CD4-positive, alpha-beta T cell (primary cell): ENCODE data around the gene CLEC18A. TPM values are rescaled to one million over a fixed set of nuclear protein-coding genes. Genes with fewer than 3 reads are reported as not detected.

Experiments
- ATAC-seq: fragments of 200-7000 bp; cut with Tn5 transposase; one replicate; pipeline ENCODE4 v1.10.0; 2022; ENCODE audit warnings: mild to moderate bottlenecking; ENCODE audit not compliant: poor library complexity
- CTCF ChIA-PET: fragments of 350-600 bp; sonication (Branson Sonifier 250); formaldehyde crosslinking; loops from one replicate; lab custom pipeline; 2021; ENCODE audit warnings: antibody characterized with exemption, inconsistent platforms; lab: Charles Lee
- POLR2A ChIA-PET: fragments of 350-600 bp; sonication (Branson Sonifier 250); formaldehyde crosslinking; loops from one replicate; lab custom pipeline; 2021; ENCODE audit warnings: antibody characterized with exemption, inconsistent platforms; lab: Charles Lee
- DNase-seq, 14 experiments: peaks; one replicate each; pipeline ENCODE4 v3.0.0-alpha.2; 2013 to 2020; ENCODE audit warnings: mixed read lengths in 2 of 14
- H3K27ac ChIP-seq, 2 donors: one replicate each; pipeline versions ENCODE4 v1.5.1 to v1.7.0; 2013; ENCODE audit warnings: low read length in 2 of 2, low read depth in 1 of 2, mild to moderate bottlenecking in 1 of 2
- H3K27me3 ChIP-seq, 2 experiments: 1 replicate in 1 of 2; 2 replicates in 1 of 2; pipeline versions ENCODE4 v1.6.1 to v1.7.0; 2013; ENCODE audit warnings: low read length in 2 of 2, control low read depth in 1 of 2, mild to moderate bottlenecking in 1 of 2, moderate library complexity in 1 of 2; ENCODE audit not compliant: insufficient read depth in 2 of 2, control insufficient read depth in 1 of 2
- H3K36me3 ChIP-seq: one replicate; pipeline ENCODE4 v1.6.1; 2013; ENCODE audit warnings: low read length, control low read depth; ENCODE audit not compliant: insufficient read depth
- H3K4me1 ChIP-seq: one replicate; pipeline ENCODE4 v1.6.1; 2013; ENCODE audit warnings: low read length, control low read depth; ENCODE audit not compliant: insufficient read depth
- H3K4me3 ChIP-seq: one replicate; pipeline ENCODE4 v1.5.1; 2013; ENCODE audit warnings: mild to moderate bottlenecking, low read length, moderate library complexity
- H3K9me3 ChIP-seq, 2 experiments: 1 replicate in 1 of 2; 2 replicates in 1 of 2; pipeline versions ENCODE4 v1.6.1 to v1.7.0; 2013; ENCODE audit warnings: low read length in 2 of 2, mild to moderate bottlenecking in 2 of 2, control low read depth in 1 of 2, moderate library complexity in 1 of 2; ENCODE audit not compliant: control insufficient read depth in 1 of 2, insufficient read depth in 1 of 2
- H3K27ac Mint-ChIP-seq: one replicate; pipeline ENCODE4 v1.8.0; 2020; ENCODE audit warnings: mixed read lengths
- H3K27me3 Mint-ChIP-seq: one replicate; pipeline ENCODE4 v1.8.0; 2021; ENCODE audit warnings: mixed read lengths
- H3K36me3 Mint-ChIP-seq: one replicate; pipeline ENCODE4 v1.8.0; 2021; ENCODE audit warnings: low read depth, mixed read lengths
- H3K4me1 Mint-ChIP-seq: one replicate; pipeline ENCODE4 v1.8.0; 2021; ENCODE audit warnings: low read depth, mixed read lengths
- H3K4me3 Mint-ChIP-seq: one replicate; pipeline ENCODE4 v1.8.0; 2020; ENCODE audit warnings: mild to moderate bottlenecking, mixed read lengths
- H3K9me3 Mint-ChIP-seq: one replicate; pipeline ENCODE4 v1.8.0; 2020; ENCODE audit warnings: mixed read lengths
- CTCF ChIP-seq: fragments of 200-600 bp; IDR thresholded peaks from one replicate; pipeline ENCODE4 v1.8.0; 2022; ENCODE audit warnings: antibody characterized with exemption, mild to moderate bottlenecking
- intact Hi-C, 2 experiments: fragments of 100-400 bp; cut with DNase I in 1 of 2; cut with micrococcal nuclease in 1 of 2; formaldehyde crosslinking; loops; one replicate each; pipeline versions ENCODE4 v1.15.1 to v1.9.0; 2023 to 2025; cut with DNase I, micrococcal nuclease
- total RNA-seq, 174 experiments: library from RNA in 2 of 174; stranded (reverse) in 2 of 174; gene quantifications; one replicate each; pipeline ENCODE4 v1.2.3 and lab custom pipeline; 2021 to 2026

Gene CLEC18A
- total RNA-seq, 2 experiments from 2014 or later = 1.3 to 1.7 TPM

GRCh38 chr16:69909760-69910159 lies 41.4 kb upstream of the CLEC18A start:
- Mint-ChIP-seq H3K27me3 (no peaks in the 10 kb centered on the region), H3K4me3 (no peak overlapping the region), H3K27ac (no peak overlapping the region), H3K9me3 (no peaks in the 10 kb centered on the region), H3K36me3 (peaks cover 56% of the 10 kb centered on the region), H3K4me1 (no peaks in the 10 kb centered on the region)
- Histone ChIP-seq H3K27me3 (no peaks in the 10 kb centered on the region), H3K4me3 (no peak overlapping the region), H3K4me1 (no peaks in the 10 kb centered on the region), H3K36me3 (peaks cover 28% of the 10 kb centered on the region), H3K9me3 (no peaks in the 10 kb centered on the region), H3K27ac (no peak overlapping the region)
- ChIA-PET CTCF (no interaction called here), POLR2A (no interaction called here)
- intact Hi-C loops = no loop called here
- ATAC-seq (no peak), DNase-seq (no peak)
- TF ChIP-seq CTCF = no peak

GRCh38 chr16:69910964-69911363 lies 40.2 kb upstream of the CLEC18A start:
- H3K27ac ChIP-seq = no peak overlapping the region
- DNase-seq = no peak
- no peak overlapping the region for H3K4me3 ChIP-seq
- peaks cover 65% of the 10 kb centered on the region for H3K36me3 Mint-ChIP-seq
- H3K27ac Mint-ChIP-seq = peak overlapping the region; percentile 31
- CTCF ChIA-PET = no interaction called here
- H3K27me3 Mint-ChIP-seq = no peaks in the 10 kb centered on the region
- TF ChIP-seq CTCF = no peak
- intact Hi-C loops = no loop called here
- no peaks in the 10 kb centered on the region for H3K9me3 Mint-ChIP-seq
- no peak overlapping the region for H3K4me3 Mint-ChIP-seq
- no peaks in the 10 kb centered on the region for H3K27me3 ChIP-seq
- POLR2A ChIA-PET = no interaction called here
- no peaks in the 10 kb centered on the region for H3K4me1 ChIP-seq
- H3K4me1 Mint-ChIP-seq = no peaks in the 10 kb centered on the region
- peaks cover 28% of the 10 kb centered on the region for H3K36me3 ChIP-seq
- no peaks in the 10 kb centered on the region for H3K9me3 ChIP-seq
- no peak for ATAC-seq

GRCh38 chr16:69916462-69916861 lies 34.7 kb upstream of the CLEC18A start:
- Mint-ChIP-seq H3K36me3 (peaks cover 54% of the 10 kb centered on the region), H3K4me3 (no peak overlapping the region), H3K4me1 (no peaks in the 10 kb centered on the region), H3K27ac (no peak overlapping the region), H3K27me3 (no peaks in the 10 kb centered on the region), H3K9me3 (no peaks in the 10 kb centered on the region)
- intact Hi-C loops = no loop called here
- Histone ChIP-seq H3K27ac (no peak overlapping the region), H3K4me1 (no peaks in the 10 kb centered on the region), H3K27me3 (no peaks in the 10 kb centered on the region), H3K4me3 (no peak overlapping the region), H3K9me3 (no peaks in the 10 kb centered on the region), H3K36me3 (peaks cover 19% of the 10 kb centered on the region)
- ATAC-seq = no peak
- ChIA-PET CTCF (no interaction called here), POLR2A (no interaction called here)
- DNase-seq = no peak
- TF ChIP-seq CTCF = no peak
